Peyer's patch (tissue), 4 donors: ENCODE data around the gene GRID2. TPM values are rescaled to one million over a fixed set of nuclear protein-coding genes. Genes with fewer than 3 reads are reported as not detected.

Experiments
- DNase-seq, 3 donors: peaks; one replicate each; pipeline ENCODE4 v3.0.0-alpha.2; 2017 to 2019
- H3K27ac ChIP-seq, 4 donors: fragments of 200-600 bp; sonication (generic); one replicate each; pipeline ENCODE4 v1.5.1; 2016 to 2019
- H3K27me3 ChIP-seq, 2 donors: fragments of 200-600 bp; sonication (generic); one replicate each; pipeline ENCODE4 v1.5.1; 2019
- H3K36me3 ChIP-seq, 3 donors: fragments of 200-600 bp; sonication (generic); one replicate each; pipeline ENCODE4 v1.5.1; 2016 to 2019
- H3K4me1 ChIP-seq, 4 donors: fragments of 200-600 bp; sonication (generic); one replicate each; pipeline ENCODE4 v1.5.1; 2016 to 2019
- H3K4me3 ChIP-seq, 4 donors: fragments of 200-600 bp; sonication (generic); 1 replicate in 3 of 4; 2 replicates in 1 of 4; pipeline ENCODE4 v1.5.1; 2016 to 2019; ENCODE audit warnings: mild to moderate bottlenecking in 1 of 4
- H3K9me3 ChIP-seq, 4 donors: fragments of 200-600 bp; sonication (generic); one replicate each; pipeline ENCODE4 v1.5.1; 2016 to 2019; ENCODE audit warnings: mild to moderate bottlenecking in 1 of 4
- CTCF ChIP-seq, 6 experiments: fragments of 450-650 bp in 4 of 6; fragments of 200-600 bp in 2 of 6; sonication (generic) in 1 of 6; IDR thresholded peaks; one replicate each; pipeline ENCODE4 v1.5.1; 2017 to 2019; ENCODE audit warnings: antibody characterized with exemption in 6 of 6, mild to moderate bottlenecking in 3 of 6, moderate library complexity in 1 of 6
- POLR2A ChIP-seq, 2 donors: fragments of 450-650 bp; IDR thresholded peaks; one replicate each; pipeline ENCODE4 v1.5.1; 2017; ENCODE audit warnings: antibody characterized with exemption in 2 of 2, mild to moderate bottlenecking in 2 of 2, moderate library complexity in 2 of 2
- total RNA-seq, 4 donors: library from RNA; depleted of rRNA; stranded (reverse); fragments of >200 nt; gene quantifications; one replicate each; pipeline ENCODE4 v1.1.0, GENCODE V29; 2016

GRID2 gene
- total RNA-seq, 4 donors from 2014 or later = 0.54 TPM; not detected in 3

GRCh38 chr4:93645120-93645519 lies 1341.4 kb downstream of the GRID2 start:
- TF ChIP-seq CTCF (IDR thresholded peaks at IDR 0.05) = no peak
- no peak for TF ChIP-seq POLR2A (IDR thresholded peaks at IDR 0.05)
- no peak for DNase-seq
- H3K27ac ChIP-seq = no peak overlapping the region
- H3K4me3 ChIP-seq = no peak overlapping the region
- no peaks in the 10 kb centered on the region for H3K9me3 ChIP-seq
- H3K27me3 ChIP-seq = no peaks in the 10 kb centered on the region
- H3K36me3 ChIP-seq = no peaks in the 10 kb centered on the region
- H3K4me1 ChIP-seq = no peaks in the 10 kb centered on the region

GRCh38 chr4:93646233-93646930 lies 1342.6 kb downstream of the GRID2 start:
- H3K4me3 ChIP-seq = no peak overlapping the region
- no peak for DNase-seq
- no peak overlapping the region for H3K27ac ChIP-seq
- no peaks in the 10 kb centered on the region for H3K27me3 ChIP-seq
- no peaks in the 10 kb centered on the region for H3K36me3 ChIP-seq
- no peaks in the 10 kb centered on the region for H3K4me1 ChIP-seq
- no peaks in the 10 kb centered on the region for H3K9me3 ChIP-seq
- TF ChIP-seq POLR2A (IDR thresholded peaks at IDR 0.05) (no peak), CTCF (IDR thresholded peaks at IDR 0.05) (no peak)

GRCh38 chr4:93648258-93648657 lies 1344.5 kb downstream of the GRID2 start:
- Histone ChIP-seq H3K36me3 (no peaks in the 10 kb centered on the region), H3K4me1 (no peaks in the 10 kb centered on the region), H3K27ac (no peak overlapping the region), H3K27me3 (no peaks in the 10 kb centered on the region), H3K9me3 (no peaks in the 10 kb centered on the region), H3K4me3 (no peak overlapping the region)
- DNase-seq = no peak
- TF ChIP-seq POLR2A (IDR thresholded peaks at IDR 0.05) (no peak), CTCF (IDR thresholded peaks at IDR 0.05) (no peak)

- Histone ChIP-seq H3K9me3 (no peaks in the 10 kb centered on the region), H3K27me3 (no peaks in the 10 kb centered on the region), H3K36me3 (no peaks in the 10 kb centered on the region), H3K4me3 (no peak overlapping the region), H3K4me1 (no peaks in the 10 kb centered on the region), H3K27ac (no peak overlapping the region)
- TF ChIP-seq POLR2A (IDR thresholded peaks at IDR 0.05) (no peak), CTCF (IDR thresholded peaks at IDR 0.05) (no peak)
- DNase-seq = no peak
Observed at GRCh38 chr4:93649828-93650227, 1346.1 kb downstream of the GRID2 start.

- Histone ChIP-seq H3K27me3 (no peaks in the 10 kb centered on the region), H3K9me3 (no peaks in the 10 kb centered on the region), H3K27ac (no peak overlapping the region), H3K4me1 (no peaks in the 10 kb centered on the region), H3K4me3 (no peak overlapping the region), H3K36me3 (no peaks in the 10 kb centered on the region)
- no peak for TF ChIP-seq CTCF (IDR thresholded peaks at IDR 0.05)
- no peak for TF ChIP-seq POLR2A (IDR thresholded peaks at IDR 0.05)
- no peak for DNase-seq
Observed at GRCh38 chr4:93654211-93654610, 1350.4 kb downstream of the GRID2 start.

- Histone ChIP-seq H3K27me3 (no peaks in the 10 kb centered on the region), H3K4me3 (no peak overlapping the region), H3K36me3 (no peaks in the 10 kb centered on the region), H3K9me3 (no peaks in the 10 kb centered on the region), H3K27ac (no peak overlapping the region), H3K4me1 (no peaks in the 10 kb centered on the region)
- DNase-seq = no peak
- TF ChIP-seq POLR2A (IDR thresholded peaks at IDR 0.05) = no peak
- TF ChIP-seq CTCF (IDR thresholded peaks at IDR 0.05) = no peak
Observed at GRCh38 chr4:93657527-93657926, 1353.8 kb downstream of the GRID2 start.
